HFFc6 (cell line): ENCODE data around the gene PREX1. TPM values are rescaled to one million over a fixed set of nuclear protein-coding genes. Genes with fewer than 3 reads are reported as not detected.

Experiments used
- DNase-seq: peaks from one replicate; pipeline ENCODE4 v3.0.0-alpha.2; 2018
- H3K27ac Mint-ChIP-seq: 2 replicates; pipeline ENCODE4 v1.8.0; 2020; ENCODE audit warnings: mild to moderate bottlenecking, mixed read lengths
- H3K27me3 Mint-ChIP-seq: 2 replicates; pipeline ENCODE4 v1.8.0; 2021; ENCODE audit warnings: mild to moderate bottlenecking, moderate library complexity, mixed read lengths; ENCODE audit not compliant: insufficient read depth
- H3K36me3 Mint-ChIP-seq: 2 replicates; pipeline ENCODE4 v1.8.0; 2021; ENCODE audit warnings: low read depth, mixed read lengths
- H3K4me1 Mint-ChIP-seq: 2 replicates; pipeline ENCODE4 v1.8.0; 2020; ENCODE audit warnings: low read depth, mixed read lengths
- H3K4me3 Mint-ChIP-seq: 2 replicates; pipeline ENCODE4 v1.8.0; 2020; ENCODE audit warnings: mild to moderate bottlenecking, moderate library complexity, mixed read lengths
- H3K9me3 Mint-ChIP-seq: 2 replicates; pipeline ENCODE4 v1.8.0; 2020; ENCODE audit warnings: mild to moderate bottlenecking, mixed read lengths
- total RNA-seq, 6 experiments: library from RNA; stranded (reverse); fragmentation: NEBNext Ultra II Directional; extraction: Animal tissue kit (Norgen Biotek cat#: 25700); gene quantifications; 2 replicates in 1 of 6; 3 replicates in 5 of 6; pipeline ENCODE4 v1.2.3, GENCODE V29; 2021
- TF ChIP-seq, protein P1 (sequence below): fragments of 200-600 bp; sonication (generic); IDR thresholded peaks from 2 replicates; pipeline ENCODE4 v1.5.0; 2021; ENCODE audit warnings: antibody characterized with exemption, mild to moderate bottlenecking

The PREX1 gene
- total RNA-seq, 6 experiments from 2014 or later: 1.8 to 4.1 (median 2.8) TPM

GRCh38 chr20:48696671-48697070 lies 131.1 kb downstream of the PREX1 start:
- DNase-seq: no peak
- Mint-ChIP-seq H3K27ac (no peak overlapping the region), H3K4me3 (no peak overlapping the region), H3K4me1 (peaks cover 17% of the 10 kb centered on the region), H3K36me3 (no peaks in the 10 kb centered on the region), H3K9me3 (no peaks in the 10 kb centered on the region), H3K27me3 (peaks cover 2% of the 10 kb centered on the region)
- TF ChIP-seq, protein P1, sequence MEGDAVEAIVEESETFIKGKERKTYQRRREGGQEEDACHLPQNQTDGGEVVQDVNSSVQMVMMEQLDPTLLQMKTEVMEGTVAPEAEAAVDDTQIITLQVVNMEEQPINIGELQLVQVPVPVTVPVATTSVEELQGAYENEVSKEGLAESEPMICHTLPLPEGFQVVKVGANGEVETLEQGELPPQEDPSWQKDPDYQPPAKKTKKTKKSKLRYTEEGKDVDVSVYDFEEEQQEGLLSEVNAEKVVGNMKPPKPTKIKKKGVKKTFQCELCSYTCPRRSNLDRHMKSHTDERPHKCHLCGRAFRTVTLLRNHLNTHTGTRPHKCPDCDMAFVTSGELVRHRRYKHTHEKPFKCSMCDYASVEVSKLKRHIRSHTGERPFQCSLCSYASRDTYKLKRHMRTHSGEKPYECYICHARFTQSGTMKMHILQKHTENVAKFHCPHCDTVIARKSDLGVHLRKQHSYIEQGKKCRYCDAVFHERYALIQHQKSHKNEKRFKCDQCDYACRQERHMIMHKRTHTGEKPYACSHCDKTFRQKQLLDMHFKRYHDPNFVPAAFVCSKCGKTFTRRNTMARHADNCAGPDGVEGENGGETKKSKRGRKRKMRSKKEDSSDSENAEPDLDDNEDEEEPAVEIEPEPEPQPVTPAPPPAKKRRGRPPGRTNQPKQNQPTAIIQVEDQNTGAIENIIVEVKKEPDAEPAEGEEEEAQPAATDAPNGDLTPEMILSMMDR: no peak

DNA sequence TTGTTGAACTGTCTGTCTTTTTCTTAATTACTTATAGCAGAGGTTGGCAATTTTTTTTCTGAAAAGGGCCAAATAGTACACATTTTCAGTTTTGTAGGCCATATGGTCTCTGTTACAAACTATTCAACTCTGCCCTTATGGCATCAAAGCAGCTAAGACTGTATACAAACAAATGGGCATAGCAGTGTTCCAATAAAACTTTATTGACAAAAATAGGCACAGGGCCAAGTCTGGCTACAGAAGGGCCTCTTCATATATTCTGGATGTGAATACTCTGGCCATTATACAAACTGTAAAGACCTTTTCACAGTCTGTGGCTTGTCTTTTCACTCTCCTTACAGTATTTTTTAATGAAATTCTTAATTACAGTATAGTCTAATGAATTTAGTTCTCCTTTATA lies 132.1 kb downstream of the PREX1 start:
- Mint-ChIP-seq H3K36me3 (no peaks in the 10 kb centered on the region), H3K27me3 (peaks cover 2% of the 10 kb centered on the region), H3K27ac (no peak overlapping the region), H3K4me1 (peaks cover 17% of the 10 kb centered on the region), H3K9me3 (no peaks in the 10 kb centered on the region), H3K4me3 (no peak overlapping the region)
- TF ChIP-seq, protein P1: no peak
- no peak for DNase-seq

DNA sequence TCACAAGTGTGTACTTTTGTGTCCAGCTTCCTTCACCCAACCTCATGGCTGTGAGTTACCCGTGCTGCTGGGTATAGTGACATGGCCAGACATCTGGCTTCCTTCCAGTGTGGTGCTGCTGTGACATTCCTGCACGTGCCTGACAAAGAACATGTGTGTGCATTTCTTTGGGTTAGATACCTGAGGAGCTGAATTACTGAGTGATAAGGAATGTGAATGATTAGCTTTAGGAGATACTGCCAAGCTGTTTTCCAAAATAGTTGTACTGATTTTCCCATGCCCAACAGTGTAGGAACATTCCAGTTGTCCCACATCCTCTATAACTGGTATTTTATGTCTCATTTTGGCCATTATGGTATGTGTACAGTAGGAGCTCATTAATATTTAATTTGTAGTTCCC lies 132.5 kb downstream of the PREX1 start:
- Mint-ChIP-seq H3K27me3 (peaks cover 2% of the 10 kb centered on the region), H3K36me3 (no peaks in the 10 kb centered on the region), H3K9me3 (no peaks in the 10 kb centered on the region), H3K4me3 (no peak overlapping the region), H3K4me1 (peaks cover 17% of the 10 kb centered on the region), H3K27ac (no peak overlapping the region)
- DNase-seq: peak; percentile 4
- TF ChIP-seq, protein P1: no peak

GRCh38 chr20:48694381-48694865 lies 133.4 kb downstream of the PREX1 start:
- H3K9me3 Mint-ChIP-seq: no peaks in the 10 kb centered on the region
- TF ChIP-seq, protein P1: no peak
- no peaks in the 10 kb centered on the region; the same call in none of the 2 replicates for H3K27me3 Mint-ChIP-seq
- peaks cover 17% of the 10 kb centered on the region for H3K4me1 Mint-ChIP-seq
- no peak for DNase-seq
- no peak overlapping the region for H3K4me3 Mint-ChIP-seq
- H3K27ac Mint-ChIP-seq: no peak overlapping the region
- no peaks in the 10 kb centered on the region for H3K36me3 Mint-ChIP-seq

- DNase-seq: no peak
- Mint-ChIP-seq H3K36me3 (no peaks in the 10 kb centered on the region), H3K27ac (no peak overlapping the region), H3K4me1 (peaks cover 6% of the 10 kb centered on the region), H3K9me3 (no peaks in the 10 kb centered on the region), H3K27me3 (peaks cover 3% of the 10 kb centered on the region; the same call in 1 of the 2 replicates), H3K4me3 (no peak overlapping the region)
- TF ChIP-seq, protein P1: no peak
Measured at GRCh38 chr20:48691523-48691922, 136.3 kb downstream of the PREX1 start.

DNA sequence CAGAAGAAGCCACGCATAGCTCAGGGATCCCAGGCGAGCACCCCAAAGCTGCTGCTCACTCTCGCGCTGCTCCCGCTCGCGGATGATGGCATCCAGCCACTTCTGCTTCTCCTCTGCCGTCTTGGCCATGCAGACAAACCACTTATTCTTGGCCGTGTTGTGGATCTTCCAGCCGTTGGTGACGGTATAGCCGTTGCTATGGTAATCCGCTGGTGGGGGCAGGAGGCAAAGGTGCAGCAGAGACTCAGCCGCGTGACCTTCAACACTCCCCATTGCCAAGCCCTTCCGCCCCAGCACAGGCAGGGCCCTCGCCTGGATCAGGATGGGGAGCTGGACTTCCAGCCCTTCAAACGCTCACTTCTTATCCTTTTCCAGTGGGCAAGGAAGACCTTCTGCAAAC lies 136.9 kb downstream of the PREX1 start:
- Mint-ChIP-seq H3K9me3 (no peaks in the 10 kb centered on the region), H3K27ac (no peak overlapping the region), H3K4me3 (no peak overlapping the region), H3K36me3 (no peaks in the 10 kb centered on the region), H3K27me3 (peaks cover 3% of the 10 kb centered on the region; the same call in 1 of the 2 replicates), H3K4me1 (peaks cover 9% of the 10 kb centered on the region)
- no peak for DNase-seq
- TF ChIP-seq, protein P1: no peak
